Astrocyte (in vitro differentiated cells and primary cell): ENCODE measurements around the gene CHSY1.

Source experiments
- EZH2 ChIP-seq: IDR thresholded peaks from 2 replicates; pipeline ENCODE4 v1.6.1; 2012; ENCODE audit warnings: mild to moderate bottlenecking, low read length, inconsistent platforms; ENCODE audit not compliant: insufficient read depth
- TF ChIP-seq, protein P1 (sequence below): IDR thresholded peaks from 2 replicates; pipeline ENCODE4 v1.5.1; 2011; ENCODE audit warnings: low read depth, mild to moderate bottlenecking, inconsistent platforms, low read length, moderate library complexity; ENCODE audit not compliant: insufficient read depth

DNA sequence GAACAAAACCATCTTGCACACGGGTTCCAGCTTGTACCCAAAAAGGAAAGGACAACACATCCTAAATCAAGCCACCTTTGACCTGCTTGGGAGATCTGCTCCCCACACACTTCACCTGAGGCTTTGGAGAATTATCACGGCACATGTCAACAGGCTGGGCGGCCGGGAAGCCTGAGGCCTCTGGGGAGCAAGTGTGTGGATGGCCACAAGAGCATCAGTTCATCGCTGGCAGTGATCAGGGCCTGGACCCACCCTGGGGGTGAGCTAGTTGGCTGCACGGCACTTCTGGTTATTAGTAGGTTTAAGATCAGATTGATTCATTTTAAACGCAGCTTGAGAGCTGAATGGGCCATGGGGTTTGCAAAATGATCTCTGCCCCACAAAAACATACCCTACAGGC is 108.5 kb downstream of the CHSY1 start:
- TF ChIP-seq, protein P1, sequence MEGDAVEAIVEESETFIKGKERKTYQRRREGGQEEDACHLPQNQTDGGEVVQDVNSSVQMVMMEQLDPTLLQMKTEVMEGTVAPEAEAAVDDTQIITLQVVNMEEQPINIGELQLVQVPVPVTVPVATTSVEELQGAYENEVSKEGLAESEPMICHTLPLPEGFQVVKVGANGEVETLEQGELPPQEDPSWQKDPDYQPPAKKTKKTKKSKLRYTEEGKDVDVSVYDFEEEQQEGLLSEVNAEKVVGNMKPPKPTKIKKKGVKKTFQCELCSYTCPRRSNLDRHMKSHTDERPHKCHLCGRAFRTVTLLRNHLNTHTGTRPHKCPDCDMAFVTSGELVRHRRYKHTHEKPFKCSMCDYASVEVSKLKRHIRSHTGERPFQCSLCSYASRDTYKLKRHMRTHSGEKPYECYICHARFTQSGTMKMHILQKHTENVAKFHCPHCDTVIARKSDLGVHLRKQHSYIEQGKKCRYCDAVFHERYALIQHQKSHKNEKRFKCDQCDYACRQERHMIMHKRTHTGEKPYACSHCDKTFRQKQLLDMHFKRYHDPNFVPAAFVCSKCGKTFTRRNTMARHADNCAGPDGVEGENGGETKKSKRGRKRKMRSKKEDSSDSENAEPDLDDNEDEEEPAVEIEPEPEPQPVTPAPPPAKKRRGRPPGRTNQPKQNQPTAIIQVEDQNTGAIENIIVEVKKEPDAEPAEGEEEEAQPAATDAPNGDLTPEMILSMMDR, result no peak
- no peak for TF ChIP-seq EZH2
